ENCODE data around the gene ATG7.
"Not testable (repeated sequence)": the region's sequence is repeated elsewhere in the genome, so short reads cannot be mapped to it uniquely, and the experiment has no call there.

Gene ATG7

DNA sequence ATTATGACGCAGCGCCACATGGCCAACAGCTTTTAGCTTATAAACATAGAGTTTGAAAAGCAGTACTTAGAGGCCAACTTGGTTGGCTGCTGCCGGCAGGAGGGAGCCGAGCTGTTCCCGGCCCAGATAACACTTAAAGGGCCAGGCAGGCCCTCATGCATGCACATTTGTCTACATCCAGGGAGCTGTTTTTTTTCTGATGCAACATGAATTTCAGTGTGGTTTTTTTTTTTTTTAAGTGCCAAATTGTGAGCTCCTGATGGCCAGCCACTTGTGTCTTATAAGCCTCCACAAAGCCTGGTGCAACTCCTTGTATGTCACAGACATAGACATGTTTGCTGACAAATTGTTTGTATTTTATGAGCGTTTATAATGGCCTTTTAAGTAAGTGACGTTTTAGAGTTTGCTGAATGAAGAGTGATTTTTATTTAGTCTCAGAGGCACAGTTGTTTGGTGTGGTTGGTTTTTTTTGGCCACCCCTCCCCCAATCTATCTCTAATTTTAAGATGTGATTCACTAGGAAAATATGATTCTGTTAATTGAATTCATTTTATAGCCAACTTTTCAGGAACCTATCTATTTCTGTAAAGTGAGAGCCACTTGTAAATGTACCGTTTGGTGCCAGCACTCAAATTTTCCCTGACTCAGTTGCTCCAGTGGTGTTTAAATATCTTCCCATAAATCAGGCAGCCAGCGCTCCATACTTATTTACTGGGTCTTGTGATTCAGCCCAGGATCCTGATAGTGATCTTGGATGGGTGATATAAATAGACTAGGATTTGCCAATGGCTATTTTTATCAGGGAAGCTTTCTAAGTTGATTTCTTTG is 237.2 kb downstream of the ATG7 start:
- peak; percentile 71 for DNase-seq (ENCODE audit: low spot score)

DNA sequence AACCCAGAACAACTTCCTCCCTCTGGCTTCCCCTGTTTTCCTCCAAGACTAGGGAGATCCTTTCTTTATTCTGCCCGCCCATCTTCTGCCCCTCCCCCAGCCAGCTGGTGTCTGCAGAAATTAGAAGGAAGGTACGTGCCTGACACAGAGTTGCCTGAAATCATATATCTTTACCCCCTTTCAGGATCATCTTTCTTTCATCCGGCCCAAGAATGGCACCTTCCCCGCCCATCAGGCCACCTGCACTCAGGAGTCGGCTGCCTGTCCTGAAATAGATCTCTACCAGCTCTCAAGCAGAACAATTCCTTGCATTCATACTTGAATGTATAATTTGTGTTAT is 237.8 kb downstream of the ATG7 start:
- DNase-seq (ENCODE audit: low spot score) = no peak

DNA sequence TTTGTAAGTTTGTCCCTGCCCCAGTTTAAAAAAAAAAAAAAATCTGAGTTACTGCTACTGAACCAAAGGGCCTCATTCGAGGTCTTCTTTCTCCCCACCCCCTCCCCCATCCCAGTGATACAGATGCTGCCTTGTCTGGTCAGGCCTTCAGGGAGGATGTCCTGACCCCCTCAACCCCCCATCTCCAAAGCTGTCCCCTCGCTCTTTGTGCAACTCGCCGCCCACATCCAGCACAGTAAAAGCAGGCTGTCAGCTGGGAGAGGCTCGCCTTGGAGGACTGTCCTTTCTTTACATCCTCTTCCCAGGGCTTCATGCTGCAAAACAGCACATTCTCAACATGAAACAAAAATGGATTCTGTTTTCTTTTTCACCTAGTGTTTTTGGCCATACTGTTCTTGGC is 238.2 kb downstream of the ATG7 start:
- DNase-seq (ENCODE audit: low spot score) = no peak

DNA sequence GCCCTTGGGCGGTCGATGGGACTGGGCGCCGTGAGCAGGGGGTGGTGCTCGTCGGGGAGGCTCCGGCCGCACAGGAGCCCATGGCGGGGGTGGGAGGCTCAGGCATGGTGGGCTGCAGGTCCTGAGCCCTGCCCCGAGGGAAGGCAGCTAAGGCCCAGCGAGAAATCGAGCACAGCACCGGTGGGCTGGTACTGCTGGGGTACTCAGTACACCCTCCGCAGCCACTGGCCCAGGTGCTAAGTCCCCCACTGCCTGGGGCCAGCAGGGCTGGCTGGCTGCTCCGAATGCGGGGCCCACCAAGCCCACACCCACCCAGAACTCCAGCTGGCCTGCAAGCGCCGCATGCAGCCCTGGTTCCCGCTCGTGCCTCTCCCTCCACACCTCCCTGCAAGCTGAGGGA is 239.4 kb downstream of the ATG7 start:
- not testable (repeated sequence) for DNase-seq (ENCODE audit: low spot score)

DNA sequence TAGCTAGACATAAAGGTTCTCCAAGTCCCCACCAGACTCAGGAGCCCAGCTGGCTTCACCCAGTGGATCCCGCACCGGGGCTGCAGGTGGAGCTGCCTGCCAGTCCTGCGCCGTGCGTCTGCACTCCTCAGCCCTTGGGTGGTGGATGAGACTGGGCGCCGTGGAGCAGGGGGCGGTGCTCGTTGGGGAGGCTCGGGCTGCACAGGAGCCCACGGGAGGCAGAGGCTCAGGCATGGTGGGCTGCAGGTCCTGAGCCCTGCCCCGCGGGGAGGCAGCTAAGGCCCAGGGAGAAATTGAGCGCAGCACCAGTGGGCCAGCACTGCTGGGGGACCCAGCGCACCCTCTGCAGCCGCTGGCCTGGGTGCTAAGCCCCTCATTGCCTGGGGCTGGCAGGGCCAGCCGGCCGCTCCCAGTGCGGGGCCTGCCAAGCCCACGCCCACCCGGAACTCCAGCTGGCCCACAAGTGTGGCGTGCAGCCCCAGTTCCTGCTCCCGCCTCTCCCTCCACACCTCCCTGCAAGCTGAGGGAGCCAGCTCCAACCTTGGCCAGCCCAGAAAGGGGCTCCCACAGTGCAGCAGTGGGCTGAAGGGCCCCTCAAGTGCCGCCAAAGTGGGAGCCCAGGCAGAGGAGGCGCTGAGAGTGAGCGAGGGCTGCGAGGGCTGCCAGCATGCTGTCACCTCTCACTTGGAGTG is 241.1 kb downstream of the ATG7 start:
- not testable (repeated sequence) for DNase-seq (ENCODE audit: low spot score)

DNA sequence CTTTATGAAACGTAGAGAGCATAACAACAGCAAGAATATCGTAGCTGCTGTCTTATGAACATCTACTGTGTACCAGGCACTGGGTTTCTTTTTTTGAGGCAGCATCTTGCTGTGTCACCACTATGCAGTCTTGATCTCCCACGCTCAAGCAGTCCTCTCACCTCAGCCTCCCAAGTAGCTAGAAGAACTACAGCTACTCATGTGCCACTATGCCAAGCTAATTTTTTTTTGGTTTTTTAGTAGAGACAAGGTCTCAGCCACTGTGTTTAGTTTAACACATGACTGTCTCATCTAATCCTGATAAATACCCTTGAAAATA is 241.6 kb downstream of the ATG7 start:
- DNase-seq (ENCODE audit: low spot score) = no peak

DNA sequence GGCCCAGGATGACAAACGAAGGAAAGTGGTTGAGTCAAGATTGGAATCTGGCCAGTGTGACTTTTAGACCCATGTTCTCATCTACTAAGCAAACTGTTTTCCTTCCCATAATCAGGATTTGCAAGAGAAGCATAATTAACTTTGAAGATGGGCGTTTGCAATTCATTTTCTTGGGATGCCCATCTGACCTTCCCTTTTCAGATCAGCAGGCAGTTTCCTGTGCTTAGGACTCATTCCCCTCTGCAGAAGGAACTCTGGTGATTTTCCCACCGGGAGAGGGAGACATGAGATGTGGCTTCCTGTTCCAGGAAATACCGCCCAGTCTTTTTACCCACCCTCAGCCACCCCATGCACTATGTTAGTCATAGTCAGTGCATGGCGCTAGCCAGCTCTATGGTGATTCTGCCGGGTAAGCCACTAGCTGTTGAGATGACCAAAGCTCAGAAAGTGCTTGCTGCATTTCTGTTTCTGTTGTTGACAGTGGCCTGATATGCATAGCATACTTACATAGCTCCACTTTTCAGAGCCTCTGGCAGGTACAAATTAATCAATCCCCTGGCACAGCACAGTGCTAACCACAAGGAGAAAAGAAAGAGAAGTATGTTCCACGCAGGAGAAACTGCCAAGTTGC is 242.1 kb downstream of the ATG7 start:
- DNase-seq (ENCODE audit: low spot score) = no peak

DNA sequence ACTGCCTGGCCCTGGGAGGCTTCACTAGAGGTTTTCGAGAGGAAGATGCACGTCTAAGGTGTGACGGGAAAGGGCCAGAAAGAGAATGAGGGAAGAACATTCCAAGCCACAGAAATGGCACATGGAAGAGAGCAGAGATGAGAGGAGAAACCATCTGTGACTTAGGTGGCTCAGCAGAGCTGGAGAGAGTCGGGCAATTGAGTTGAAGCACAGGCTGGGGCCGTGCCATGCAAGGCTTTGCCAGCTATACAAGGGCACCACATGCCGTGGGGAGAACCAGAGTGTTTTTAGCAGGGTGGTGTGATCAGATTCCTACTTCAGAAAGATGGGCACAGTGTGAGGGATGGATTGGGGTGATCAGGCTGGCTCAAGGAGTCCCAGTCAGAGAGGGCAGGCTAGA is 245.4 kb downstream of the ATG7 start:
- peak; percentile 20 for DNase-seq (ENCODE audit: low spot score)

DNA sequence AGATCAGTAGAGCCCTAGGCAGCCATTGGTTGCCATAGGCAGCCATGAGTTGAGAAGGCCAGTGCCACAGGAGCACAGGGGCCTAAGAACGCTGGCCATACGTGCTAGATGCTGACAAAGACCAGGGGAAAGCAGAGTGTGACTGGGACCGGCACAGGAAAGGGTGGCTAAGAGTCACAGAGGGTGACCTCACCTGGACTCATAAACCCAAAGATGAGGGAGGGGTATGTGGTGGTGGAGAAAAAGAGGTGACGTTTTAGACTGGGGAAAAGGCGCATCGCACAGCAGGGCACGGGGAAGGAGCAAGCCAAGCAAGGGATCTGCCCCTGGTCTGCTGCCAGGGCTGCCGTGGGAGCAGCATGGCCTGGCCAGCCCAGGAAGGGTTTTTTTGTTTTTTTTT is 249.0 kb downstream of the ATG7 start:
- DNase-seq (ENCODE audit: low spot score) = no peak

DNA sequence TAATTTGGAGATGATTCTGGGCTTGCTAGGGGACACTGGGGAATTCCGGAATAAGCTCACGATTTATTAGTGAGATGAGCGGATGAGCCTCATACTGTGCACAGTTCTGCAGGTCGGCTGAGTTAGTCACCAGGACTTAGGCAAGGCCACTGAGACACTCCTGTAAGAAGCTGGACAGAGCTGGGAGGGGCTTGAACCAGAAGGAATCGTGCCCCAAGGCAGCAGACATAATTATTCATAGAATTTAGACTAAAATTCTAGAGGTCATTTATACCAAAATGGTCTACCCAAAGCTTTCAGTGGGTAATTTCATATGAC is 250.2 kb downstream of the ATG7 start:
- DNase-seq (ENCODE audit: low spot score) = no peak

DNA sequence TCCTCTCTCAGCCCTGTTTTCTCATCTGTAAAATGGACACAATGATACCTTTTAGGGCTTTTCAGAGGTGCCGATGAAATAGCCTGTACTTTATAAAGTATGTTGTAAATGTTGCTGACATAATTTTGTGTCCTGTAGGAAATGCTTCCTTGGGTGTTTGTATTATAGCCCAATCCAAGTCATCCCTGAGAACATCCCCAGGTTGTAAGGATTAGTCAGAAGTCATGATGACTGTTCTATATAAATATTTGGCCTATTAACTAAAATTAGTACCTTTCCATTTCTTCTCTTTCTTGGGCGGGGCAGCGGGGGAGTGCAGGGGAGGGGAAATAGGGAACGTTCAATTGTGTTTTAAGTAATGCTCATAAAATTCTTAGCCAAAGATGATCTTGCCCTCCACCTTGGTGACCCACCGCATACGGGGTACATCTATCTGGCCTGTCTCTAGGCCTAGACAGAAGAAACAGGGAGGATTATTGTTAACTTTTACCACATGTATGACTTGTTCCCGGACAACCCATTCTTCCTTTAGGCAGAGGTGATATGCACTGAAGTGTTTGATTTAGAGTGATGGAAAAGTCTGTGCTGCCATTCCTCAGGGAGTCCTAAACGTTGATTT is 250.9 kb downstream of the ATG7 start:
- no peak for DNase-seq (ENCODE audit: low spot score)

DNA sequence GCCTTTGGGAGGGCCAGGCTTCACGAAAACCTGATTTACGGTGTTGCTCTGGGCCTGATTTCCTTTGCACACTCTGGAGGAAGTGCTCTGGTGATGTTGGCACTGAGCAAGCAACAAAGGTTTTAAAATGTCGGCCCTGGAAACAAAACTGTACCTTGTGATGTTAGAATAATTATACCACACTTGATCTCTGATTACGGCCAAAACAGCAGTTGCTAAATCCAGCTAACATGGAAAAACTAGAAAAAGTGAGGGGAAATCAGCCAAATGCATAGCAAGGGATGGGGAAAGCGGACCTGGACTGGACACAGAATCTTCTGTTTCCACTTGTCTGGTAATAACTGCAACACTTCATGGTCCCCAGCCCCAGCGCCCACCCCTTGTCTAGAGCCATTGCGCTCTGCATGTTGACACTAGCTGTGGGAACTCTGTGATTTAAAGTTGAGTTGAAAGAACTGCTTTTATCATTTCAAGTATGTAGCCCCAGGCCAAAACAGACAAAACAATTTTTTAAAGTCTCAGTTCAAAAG is 251.4 kb downstream of the ATG7 start:
- DNase-seq (ENCODE audit: low spot score) = no peak

DNA sequence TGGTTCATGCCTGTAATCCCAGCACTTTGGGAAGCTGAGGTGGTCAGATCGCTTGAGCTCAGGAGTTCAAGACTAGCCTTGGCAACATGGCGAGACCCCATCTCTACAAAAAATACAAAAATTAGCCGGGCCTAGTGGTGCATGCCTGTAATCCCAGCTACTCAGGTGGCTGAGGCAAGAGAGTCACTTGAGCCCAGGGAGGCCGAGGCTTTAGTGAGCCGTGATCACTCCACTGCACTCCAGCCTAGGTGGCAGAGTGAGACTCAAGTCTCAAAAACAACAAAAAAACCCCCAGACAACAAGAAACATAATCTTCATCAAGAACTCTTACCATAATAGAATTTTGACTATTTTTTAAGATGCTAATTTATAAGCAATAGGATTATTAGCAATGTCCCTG is 253.9 kb downstream of the ATG7 start:
- not testable (repeated sequence) for DNase-seq (ENCODE audit: low spot score)

DNA sequence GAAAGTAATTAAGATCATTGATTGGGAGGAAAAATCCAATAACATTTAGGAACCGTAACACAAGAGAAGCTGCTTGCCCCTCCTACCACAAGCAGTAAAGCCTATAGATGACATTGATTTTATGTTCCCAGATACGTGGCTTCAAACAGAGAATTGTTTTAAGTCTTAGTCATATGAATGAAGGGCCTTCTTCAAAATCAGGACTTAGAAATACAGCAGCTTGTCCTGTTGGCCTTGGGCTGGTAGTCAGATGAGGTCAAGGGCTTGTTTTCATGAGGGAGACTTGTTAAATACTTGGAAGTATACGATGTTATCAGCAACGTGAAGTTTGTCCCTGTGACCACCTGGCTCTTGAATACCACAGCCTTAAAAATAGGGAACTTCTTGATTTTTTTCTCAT is 257.1 kb downstream of the ATG7 start:
- DNase-seq (ENCODE audit: low spot score) = no peak

DNA sequence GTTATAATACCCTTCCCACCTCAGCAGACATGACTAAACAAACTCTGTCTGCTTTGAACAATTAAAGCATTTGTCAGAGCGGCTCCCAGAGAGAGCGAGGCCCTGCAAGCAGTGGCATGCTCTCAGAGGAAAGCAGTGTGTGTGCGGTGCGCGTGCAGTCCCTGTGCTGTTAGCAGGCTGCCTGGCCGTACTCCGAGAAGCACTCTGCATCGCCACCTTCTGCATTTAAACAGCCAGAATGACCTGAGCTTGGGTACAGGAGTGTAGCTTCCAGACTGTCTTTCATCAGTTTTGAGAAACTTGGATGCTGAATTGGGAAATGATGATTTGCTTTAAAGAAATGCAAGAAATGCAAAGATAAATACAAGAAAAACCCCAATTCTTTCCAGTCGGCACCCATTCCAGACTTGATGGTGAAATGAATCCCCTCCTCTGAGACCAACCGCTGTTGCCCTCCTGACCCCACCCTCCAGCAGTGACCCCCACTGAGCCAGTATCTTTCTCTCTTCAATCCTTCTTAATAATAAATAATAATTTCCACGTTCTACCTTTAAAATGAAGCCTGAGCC is 258.0 kb downstream of the ATG7 start:
- peak; percentile 75 for DNase-seq (ENCODE audit: low spot score)

DNA sequence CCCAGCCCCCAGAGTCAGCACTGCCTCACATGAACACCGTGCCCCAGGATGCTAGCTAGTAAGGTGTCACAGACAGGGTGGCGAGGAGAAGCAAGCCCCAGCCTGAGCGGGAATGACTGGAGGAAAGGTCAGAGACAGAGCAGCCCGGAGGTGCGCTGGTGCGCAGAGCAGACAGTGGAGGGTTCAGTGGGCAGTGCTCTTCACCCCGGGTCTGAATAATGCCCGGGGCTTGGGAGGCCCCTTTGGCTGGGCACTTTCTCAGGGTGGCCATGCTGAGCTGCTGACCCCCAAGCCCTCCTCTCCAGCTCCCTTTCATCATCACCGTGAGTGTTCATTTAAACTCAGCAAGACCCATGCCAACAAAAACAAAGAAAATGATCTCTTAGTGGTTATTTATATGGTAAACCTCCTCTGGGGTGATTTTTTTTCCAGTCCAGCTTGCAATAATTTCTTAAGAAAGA is 260.8 kb downstream of the ATG7 start:
- no peak for DNase-seq (ENCODE audit: low spot score)

DNA sequence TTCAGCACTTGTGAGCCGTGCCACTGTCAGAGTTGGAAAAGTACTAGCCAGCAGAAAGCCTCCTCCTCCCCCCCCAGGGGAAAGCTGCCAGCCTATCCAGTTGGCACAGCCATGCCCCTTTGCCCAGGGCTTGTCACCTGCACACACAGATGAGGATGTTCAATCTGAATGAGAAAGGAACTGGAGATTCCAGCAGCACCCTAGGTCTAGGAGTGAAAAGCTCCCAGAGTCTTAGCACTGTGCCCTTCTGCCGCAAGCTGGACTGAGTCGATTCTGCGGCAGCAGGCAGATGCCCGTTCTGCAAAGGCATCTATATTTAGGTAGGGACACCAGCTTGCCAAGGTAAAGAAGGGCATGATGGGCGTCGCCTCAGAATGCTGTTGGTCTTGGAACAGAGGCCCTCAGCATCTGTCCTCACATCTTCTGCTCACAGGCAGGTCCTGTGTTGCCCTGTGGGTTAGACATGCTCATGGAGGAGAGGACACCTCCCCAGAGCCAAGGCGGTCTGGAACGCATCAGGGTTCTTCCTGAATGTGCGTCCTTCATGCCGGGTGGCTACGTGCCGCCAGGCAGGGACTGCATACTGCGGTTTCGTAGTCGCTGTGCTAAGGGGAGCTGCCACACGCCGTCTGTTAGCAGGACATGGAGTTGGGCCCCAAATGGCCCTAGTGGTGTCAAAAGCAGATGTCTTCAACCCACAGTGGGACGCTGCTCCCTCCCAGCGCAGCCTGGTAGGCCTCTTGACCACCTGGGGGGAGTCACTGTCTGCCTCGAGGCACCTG is 262.0 kb downstream of the ATG7 start:
- DNase-seq (ENCODE audit: low spot score) = no peak

DNA sequence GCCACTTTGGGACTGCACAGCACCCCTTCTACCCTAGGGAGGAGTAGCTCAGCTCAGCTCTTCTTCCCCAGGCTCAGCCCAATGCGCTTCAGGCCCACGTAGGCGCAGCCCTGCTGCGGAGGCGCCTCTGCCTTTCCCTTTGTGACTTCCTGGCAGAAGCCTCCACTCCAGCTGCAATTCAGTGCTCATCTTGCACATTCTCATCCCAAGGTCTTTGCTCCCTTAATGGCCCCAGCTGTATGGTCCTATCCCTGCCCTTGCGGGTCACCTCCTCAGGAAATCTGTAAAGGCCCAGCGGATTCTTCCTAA is 262.6 kb downstream of the ATG7 start:
- DNase-seq (ENCODE audit: low spot score) = no peak

DNA sequence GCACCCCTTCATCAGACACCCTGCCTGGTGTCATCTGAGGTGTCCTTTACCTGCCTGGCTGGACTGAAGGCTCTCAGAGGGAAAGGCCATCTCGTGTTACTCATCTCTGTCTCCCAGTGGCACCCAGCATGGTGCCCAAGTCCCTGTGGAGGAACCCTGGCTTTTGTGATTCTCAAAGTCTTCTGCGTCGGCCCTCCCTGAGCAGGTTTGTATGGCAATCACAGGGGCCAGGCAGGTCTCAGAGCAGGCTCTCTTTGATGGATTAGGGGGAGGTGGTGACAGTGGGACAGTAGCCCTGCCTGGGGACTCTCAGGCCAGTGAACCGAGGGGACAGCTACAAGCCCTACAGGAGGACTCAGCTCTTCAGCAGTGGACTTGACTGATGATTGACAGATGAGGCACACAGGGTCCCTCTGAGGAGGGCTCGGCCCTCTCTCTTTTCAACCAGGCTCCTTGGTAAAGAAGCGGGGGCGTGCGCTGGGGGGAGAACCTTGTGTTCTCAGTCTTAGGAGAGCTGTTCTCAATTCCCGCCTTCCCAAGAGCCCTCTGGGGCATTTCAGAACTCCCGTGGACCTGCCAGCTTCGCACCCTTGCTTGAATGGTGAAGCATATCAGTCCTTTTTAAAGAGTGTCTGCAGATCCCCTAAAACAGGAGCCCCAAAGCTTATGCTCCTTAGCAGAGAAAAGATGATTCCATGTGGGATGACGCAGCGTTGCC is 263.2 kb downstream of the ATG7 start:
- no peak for DNase-seq (ENCODE audit: low spot score)

DNA sequence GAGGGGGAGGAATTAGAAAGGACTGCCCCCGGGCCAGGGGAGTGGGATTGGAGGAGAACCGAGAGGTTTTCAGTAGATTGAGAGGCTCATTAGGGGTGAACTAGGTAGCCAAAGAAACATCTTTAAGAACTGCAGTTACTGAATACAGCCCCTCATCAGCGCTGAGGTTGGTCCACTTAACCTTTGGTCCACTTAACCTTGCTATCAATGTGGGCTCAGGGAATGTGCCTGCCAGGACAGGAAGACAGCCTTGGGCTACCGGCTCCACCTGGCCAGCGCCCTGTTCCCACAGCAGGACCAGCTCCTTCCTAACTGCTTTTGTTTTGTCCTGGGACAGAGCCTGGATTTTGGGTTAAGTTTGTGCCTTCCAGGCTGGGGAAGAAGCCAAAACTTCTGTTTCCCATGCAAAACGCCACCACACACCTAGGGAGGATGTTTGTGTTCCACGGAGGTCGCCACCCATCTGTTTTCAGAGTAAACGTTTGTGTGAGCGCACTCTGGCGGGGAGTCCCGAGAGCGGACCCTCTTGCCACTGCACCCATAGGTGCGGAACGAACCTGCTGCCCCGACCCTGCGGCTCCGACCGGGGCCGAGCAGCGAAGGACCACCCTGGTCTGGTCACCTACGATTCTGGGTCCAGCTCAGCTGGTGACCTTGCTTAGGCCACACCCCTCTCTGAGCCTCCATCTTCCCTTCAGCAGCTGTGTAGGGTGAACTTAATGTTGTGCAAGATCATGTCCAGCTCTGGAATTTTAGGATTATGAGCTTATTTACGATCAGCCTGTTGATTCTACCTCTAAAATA is 264.1 kb downstream of the ATG7 start:
- DNase-seq (ENCODE audit: low spot score) = no peak

All from Ammon's horn (tissue), 1 donor.